Measurements from ENCODE around the gene CCDC88C. TPM values are rescaled to one million over a fixed set of nuclear protein-coding genes. Genes with fewer than 3 reads are reported as not detected.

The CCDC88C gene
- total RNA-seq, 1 donor = 0.36 TPM

GRCh38 chr14:91357272-91358024 is 60.2 kb downstream of the CCDC88C start:
- no peak overlapping the region for H3K27ac ChIP-seq (ENCODE audit: low read depth, low read length)
- H3K9me3 ChIP-seq (ENCODE audit: low read depth, low read length) = no peaks in the 10 kb centered on the region
- H4K20me1 ChIP-seq (ENCODE audit: insufficient read depth, low read length) = no peaks in the 10 kb centered on the region
- no peaks in the 10 kb centered on the region for H3K79me2 ChIP-seq (ENCODE audit: insufficient read depth, low read length)
- H3K36me3 ChIP-seq (ENCODE audit: insufficient read depth, low read length) = no peaks in the 10 kb centered on the region
- H3K4me2 ChIP-seq (ENCODE audit: insufficient read depth, low read length) = no peak overlapping the region
- no peak for TF ChIP-seq CTCF (IDR thresholded peaks at IDR 0.05; ENCODE audit: extremely low read depth, low read depth, low read length)
- H3K4me3 ChIP-seq (ENCODE audit: insufficient read depth, low read length) = no peak overlapping the region
- H2AFZ ChIP-seq (ENCODE audit: low read length) = no peak overlapping the region
- no peaks in the 10 kb centered on the region for H3K4me1 ChIP-seq (ENCODE audit: insufficient read depth, low read length)
- peak; percentile 18 for DNase-seq (ENCODE audit: insufficient read length, low spot score, missing footprints)
- peaks cover 8% of the 10 kb centered on the region for H3K27me3 ChIP-seq (ENCODE audit: insufficient read depth, low read length)

GRCh38 chr14:91356181-91356763 is 61.3 kb downstream of the CCDC88C start:
- Histone ChIP-seq H3K4me1 (ENCODE audit: insufficient read depth, low read length) (no peaks in the 10 kb centered on the region), H3K36me3 (ENCODE audit: insufficient read depth, low read length) (no peaks in the 10 kb centered on the region), H3K27me3 (ENCODE audit: insufficient read depth, low read length) (peaks cover 8% of the 10 kb centered on the region), H3K4me3 (ENCODE audit: insufficient read depth, low read length) (no peak overlapping the region), H3K9me3 (ENCODE audit: low read depth, low read length) (no peaks in the 10 kb centered on the region), H4K20me1 (ENCODE audit: insufficient read depth, low read length) (no peaks in the 10 kb centered on the region), H3K4me2 (ENCODE audit: insufficient read depth, low read length) (no peak overlapping the region), H2AFZ (ENCODE audit: low read length) (no peak overlapping the region), H3K79me2 (ENCODE audit: insufficient read depth, low read length) (no peaks in the 10 kb centered on the region), H3K27ac (ENCODE audit: low read depth, low read length) (no peak overlapping the region)
- no peak for DNase-seq (ENCODE audit: insufficient read length, low spot score, missing footprints)
- TF ChIP-seq CTCF (IDR thresholded peaks at IDR 0.05; ENCODE audit: extremely low read depth, low read depth, low read length) = no peak

- peaks cover 8% of the 10 kb centered on the region for H3K27me3 ChIP-seq (ENCODE audit: insufficient read depth, low read length)
- H2AFZ ChIP-seq (ENCODE audit: low read length) = no peak overlapping the region
Observed at GRCh38 chr14:91354979-91355685, 62.5 kb downstream of the CCDC88C start.

More at GRCh38 chr14:91354979-91355685, 62.5 kb downstream of the CCDC88C start:
- TF ChIP-seq CTCF (IDR thresholded peaks at IDR 0.05; ENCODE audit: extremely low read depth, low read depth, low read length) = peak; percentile 16
- Histone ChIP-seq H3K4me3 (ENCODE audit: insufficient read depth, low read length) (no peak overlapping the region), H3K9me3 (ENCODE audit: low read depth, low read length) (no peaks in the 10 kb centered on the region), H3K27ac (ENCODE audit: low read depth, low read length) (no peak overlapping the region), H3K4me2 (ENCODE audit: insufficient read depth, low read length) (no peak overlapping the region), H3K4me1 (ENCODE audit: insufficient read depth, low read length) (peaks cover 9% of the 10 kb centered on the region), H3K79me2 (ENCODE audit: insufficient read depth, low read length) (no peaks in the 10 kb centered on the region), H4K20me1 (ENCODE audit: insufficient read depth, low read length) (no peaks in the 10 kb centered on the region), H3K36me3 (ENCODE audit: insufficient read depth, low read length) (no peaks in the 10 kb centered on the region)
- peak; percentile 56 for DNase-seq (ENCODE audit: insufficient read length, low spot score, missing footprints)

All from osteoblast (primary cell).